Medulla oblongata (tissue), 1 donor: ENCODE measurements around the gene MEF2C.
A peak's percentile ranks its signal among the peaks of the same experiment; 100 is the strongest.
"Not testable (repeated sequence)": the region's sequence is repeated elsewhere in the genome, so short reads cannot be mapped to it uniquely, and the experiment has no call there.

Source experiments
- DNase-seq: peaks from one replicate; pipeline ENCODE4 v3.0.0-alpha.2; 2015; ENCODE audit errors: extremely low spot score

The MEF2C gene

GRCh38 chr5:88883059-88883835, at the start of gene MEF2C:
TSS of gene MEF2C (minus strand) at chr5:88883184. CDS start at chr5:88823788, 59,396 bp downstream.
- peak; percentile 87 for DNase-seq

- DNase-seq = no peak
These were observed 49.6 kb upstream of the MEF2C start for GRCh38 chr5:88932541-88932940.

GRCh38 chr5:88930335-88930734, 47.4 kb upstream of the MEF2C start:
- DNase-seq = no peak

GRCh38 chr5:88929385-88929784, 46.4 kb upstream of the MEF2C start:
- no peak for DNase-seq

- no peak for DNase-seq
These were observed 43.8 kb upstream of the MEF2C start for GRCh38 chr5:88926774-88927173.

GRCh38 chr5:88925692-88926490, 42.9 kb upstream of the MEF2C start:
- no peak for DNase-seq

- no peak for DNase-seq
These were observed 41.3 kb upstream of the MEF2C start for GRCh38 chr5:88924330-88924657.

- DNase-seq = no peak
These were observed 40.8 kb upstream of the MEF2C start for GRCh38 chr5:88923623-88924329.

- DNase-seq = not testable (repeated sequence)
These were observed 29.8 kb upstream of the MEF2C start for GRCh38 chr5:88912743-88913142.

- DNase-seq = not testable (repeated sequence)
These were observed 28.1 kb upstream of the MEF2C start for GRCh38 chr5:88911059-88911572.

- not testable (repeated sequence) for DNase-seq
These were observed 21.5 kb upstream of the MEF2C start for GRCh38 chr5:88904478-88904877.

GRCh38 chr5:88903966-88904365, 21.0 kb upstream of the MEF2C start:
- DNase-seq = not testable (repeated sequence)

GRCh38 chr5:88901077-88901476, 18.1 kb upstream of the MEF2C start:
- not testable (repeated sequence) for DNase-seq

- no peak for DNase-seq
These were observed 16.2 kb upstream of the MEF2C start for GRCh38 chr5:88899096-88899737.

- DNase-seq = no peak
These were observed 14.8 kb upstream of the MEF2C start for GRCh38 chr5:88897748-88898147.

GRCh38 chr5:88895681-88896501, 12.9 kb upstream of the MEF2C start:
- DNase-seq = no peak

- no peak for DNase-seq
These were observed 9.7 kb upstream of the MEF2C start for GRCh38 chr5:88892669-88893068.

GRCh38 chr5:88890070-88890781, 7.2 kb upstream of the MEF2C start:
- DNase-seq = peak; percentile 27

- DNase-seq = peak; percentile 66
These were observed 6.4 kb upstream of the MEF2C start for GRCh38 chr5:88889189-88890069.
